Activated CD4-positive, alpha-beta T cell treated with anti-CD3 and anti-CD28 coated beads, Interleukin-2, amount 10 ng/mL, durations not matched to agents 7 days and 5 days (primary cell): ENCODE measurements around the gene ZNF710. TPM values are rescaled to one million over a fixed set of nuclear protein-coding genes. Genes with fewer than 3 reads are reported as not detected.

ENCODE experiments used
- CTCF ChIA-PET: fragments of 350-600 bp; sonication (Branson Sonifier 250); formaldehyde crosslinking; loops from one replicate; lab custom pipeline; 2021; ENCODE audit warnings: antibody characterized with exemption; lab: Charles Lee
- POLR2A ChIA-PET: fragments of 350-600 bp; sonication (Branson Sonifier 250); formaldehyde crosslinking; loops from one replicate; lab custom pipeline; 2021; ENCODE audit warnings: antibody characterized with exemption; lab: Charles Lee
- DNase-seq: peaks from one replicate; pipeline ENCODE4 v3.0.0-alpha.2; 2020
- H3K27ac Mint-ChIP-seq: one replicate; pipeline ENCODE4 v1.8.0; 2021; ENCODE audit warnings: mild to moderate bottlenecking, moderate library complexity, mixed read lengths
- H3K27me3 Mint-ChIP-seq: one replicate; pipeline ENCODE4 v1.8.0; 2021; ENCODE audit warnings: mixed read lengths
- H3K36me3 Mint-ChIP-seq: one replicate; pipeline ENCODE4 v1.8.0; 2021; ENCODE audit warnings: low read depth, mixed read lengths
- H3K4me1 Mint-ChIP-seq: one replicate; pipeline ENCODE4 v1.8.0; 2021; ENCODE audit warnings: mixed read lengths
- H3K4me3 Mint-ChIP-seq: one replicate; pipeline ENCODE4 v1.8.0; 2021; ENCODE audit warnings: mild to moderate bottlenecking, moderate library complexity, mixed read lengths
- H3K9me3 Mint-ChIP-seq: one replicate; pipeline ENCODE4 v1.8.0; 2021; ENCODE audit warnings: mixed read lengths
- total RNA-seq, 2 experiments: library from RNA; stranded (reverse); gene quantifications; one replicate each; pipeline ENCODE4 v1.2.3, GENCODE V29; 2021

Gene ZNF710
- total RNA-seq, 2 experiments from 2014 or later: 24.4 to 26.6 TPM

- Mint-ChIP-seq H3K36me3 (peaks cover 16% of the 10 kb centered on the region), H3K27me3 (no peaks in the 10 kb centered on the region), H3K4me3 (no peak overlapping the region), H3K9me3 (no peaks in the 10 kb centered on the region), H3K27ac (peak overlapping the region; percentile 31), H3K4me1 (peaks cover 8% of the 10 kb centered on the region)
- CTCF ChIA-PET: interaction anchor here (0.6 to 1.7 kb wide), 18 partner anchors 11 to 1169 kb away, joined by 3 to 5 read pairs (median 3); partner anchors contain the start of gene AP3S2
- POLR2A ChIA-PET: interaction anchor here (0.6 kb wide), 2 partner anchors 17 to 166 kb away, joined by 3 read pairs; no protein-coding TSS in a partner anchor
- DNase-seq: peak; percentile 90
Measured at GRCh38 chr15:90071220-90071807, 70.2 kb downstream of the ZNF710 start.

- H3K27me3 Mint-ChIP-seq: no peaks in the 10 kb centered on the region
- peaks cover 8% of the 10 kb centered on the region for H3K4me1 Mint-ChIP-seq
- no peaks in the 10 kb centered on the region for H3K9me3 Mint-ChIP-seq
- POLR2A ChIA-PET: no interaction called here
- no peak for DNase-seq
- no peak overlapping the region for H3K4me3 Mint-ChIP-seq
- CTCF ChIA-PET: no interaction called here
- H3K27ac Mint-ChIP-seq: peak overlapping the region; percentile 36
- peaks cover 16% of the 10 kb centered on the region for H3K36me3 Mint-ChIP-seq
Measured at GRCh38 chr15:90072978-90073640, 72.0 kb downstream of the ZNF710 start.

- Mint-ChIP-seq H3K9me3 (no peaks in the 10 kb centered on the region), H3K27ac (no peak overlapping the region), H3K27me3 (no peaks in the 10 kb centered on the region), H3K4me1 (peaks cover 8% of the 10 kb centered on the region), H3K4me3 (no peak overlapping the region), H3K36me3 (peaks cover 19% of the 10 kb centered on the region)
- ChIA-PET CTCF (interaction anchor here (1.3 to 1.8 kb wide), 2 partner anchors 10 to 13 kb away, joined by 4 to 5 read pairs; no protein-coding TSS in a partner anchor), POLR2A (no interaction called here)
- no peak for DNase-seq
Measured at GRCh38 chr15:90074023-90074422, 72.9 kb downstream of the ZNF710 start.

GRCh38 chr15:90074916-90075315 lies 73.8 kb downstream of the ZNF710 start:
- Mint-ChIP-seq H3K36me3 (peaks cover 19% of the 10 kb centered on the region), H3K4me1 (peaks cover 8% of the 10 kb centered on the region), H3K9me3 (no peaks in the 10 kb centered on the region), H3K4me3 (no peak overlapping the region), H3K27ac (peak overlapping the region; percentile 37), H3K27me3 (no peaks in the 10 kb centered on the region)
- ChIA-PET POLR2A (no interaction called here), CTCF (interaction anchor here (0.6 to 1.8 kb wide), 7 partner anchors 9 to 496 kb away, joined by 3 to 5 read pairs (median 4); partner anchors contain the start of gene IDH2)
- DNase-seq: no peak

GRCh38 chr15:90075420-90076289 lies 74.5 kb downstream of the ZNF710 start:
- no peak overlapping the region for H3K4me3 Mint-ChIP-seq
- ChIA-PET POLR2A (no interaction called here), CTCF (interaction anchor here (0.6 to 1.8 kb wide), 8 partner anchors 8 to 496 kb away, joined by 3 to 5 read pairs (median 4); partner anchors contain the start of gene IDH2)
- no peak overlapping the region for H3K27ac Mint-ChIP-seq
- no peak for DNase-seq
- H3K36me3 Mint-ChIP-seq: peaks cover 22% of the 10 kb centered on the region
- no peaks in the 10 kb centered on the region for H3K9me3 Mint-ChIP-seq
- H3K4me1 Mint-ChIP-seq: peaks cover 8% of the 10 kb centered on the region
- no peaks in the 10 kb centered on the region for H3K27me3 Mint-ChIP-seq

GRCh38 chr15:90076716-90077115 lies 75.6 kb downstream of the ZNF710 start:
- no peak for DNase-seq
- no peaks in the 10 kb centered on the region for H3K9me3 Mint-ChIP-seq
- POLR2A ChIA-PET: no interaction called here
- CTCF ChIA-PET: interaction anchor here (0.6 to 1.5 kb wide), 3 partner anchors 9 to 60 kb away, joined by 3 to 9 read pairs (median 3); no protein-coding TSS in a partner anchor
- peak overlapping the region; percentile 31 for H3K27ac Mint-ChIP-seq
- H3K4me1 Mint-ChIP-seq: peaks cover 3% of the 10 kb centered on the region
- H3K36me3 Mint-ChIP-seq: peaks cover 22% of the 10 kb centered on the region
- H3K27me3 Mint-ChIP-seq: no peaks in the 10 kb centered on the region
- H3K4me3 Mint-ChIP-seq: no peak overlapping the region

- H3K36me3 Mint-ChIP-seq: peaks cover 37% of the 10 kb centered on the region
- ChIA-PET CTCF (interaction anchor here (1.1 to 3.8 kb wide), 3 partner anchors 11 to 181 kb away, joined by 3 to 17 read pairs (median 3); no protein-coding TSS in a partner anchor), POLR2A (no interaction called here)
- H3K27ac Mint-ChIP-seq: no peak overlapping the region
- DNase-seq: no peak
- H3K9me3 Mint-ChIP-seq: no peaks in the 10 kb centered on the region
- no peaks in the 10 kb centered on the region for H3K27me3 Mint-ChIP-seq
- peaks cover 3% of the 10 kb centered on the region for H3K4me1 Mint-ChIP-seq
- H3K4me3 Mint-ChIP-seq: no peak overlapping the region
Measured at GRCh38 chr15:90078965-90079364, 77.8 kb downstream of the ZNF710 start.

GRCh38 chr15:90079619-90080457 lies 78.7 kb downstream of the ZNF710 start:
- DNase-seq: no peak
- Mint-ChIP-seq H3K4me3 (no peak overlapping the region), H3K9me3 (no peaks in the 10 kb centered on the region), H3K4me1 (peaks cover 3% of the 10 kb centered on the region), H3K27me3 (no peaks in the 10 kb centered on the region), H3K36me3 (peaks cover 35% of the 10 kb centered on the region), H3K27ac (no peak overlapping the region)
- CTCF ChIA-PET: interaction anchor here (0.6 to 3.8 kb wide), 4 partner anchors 11 to 182 kb away, joined by 3 to 17 read pairs (median 3); no protein-coding TSS in a partner anchor
- POLR2A ChIA-PET: no interaction called here

- Mint-ChIP-seq H3K27ac (no peak overlapping the region), H3K36me3 (peaks cover 35% of the 10 kb centered on the region), H3K4me1 (peaks cover 3% of the 10 kb centered on the region), H3K4me3 (no peak overlapping the region), H3K9me3 (no peaks in the 10 kb centered on the region), H3K27me3 (no peaks in the 10 kb centered on the region)
- ChIA-PET POLR2A (no interaction called here), CTCF (interaction anchor here (0.6 to 3.8 kb wide), 2 partner anchors 10 to 182 kb away, joined by 3 to 17 read pairs; no protein-coding TSS in a partner anchor)
- no peak for DNase-seq
Measured at GRCh38 chr15:90080458-90080755, 79.3 kb downstream of the ZNF710 start.

- peaks cover 36% of the 10 kb centered on the region for H3K36me3 Mint-ChIP-seq
Measured at GRCh38 chr15:90080818-90081393, 79.8 kb downstream of the ZNF710 start.

GRCh38 chr15:90082140-90082715 lies 81.1 kb downstream of the ZNF710 start:
- Mint-ChIP-seq H3K36me3 (peaks cover 45% of the 10 kb centered on the region), H3K27ac (no peak overlapping the region), H3K9me3 (no peaks in the 10 kb centered on the region), H3K27me3 (no peaks in the 10 kb centered on the region), H3K4me3 (no peak overlapping the region), H3K4me1 (peaks cover 11% of the 10 kb centered on the region)
- no peak for DNase-seq
- CTCF ChIA-PET: interaction anchor here (0.8 to 2.0 kb wide), 4 partner anchors 11 to 327 kb away, joined by 3 to 5 read pairs (median 4); no protein-coding TSS in a partner anchor
- POLR2A ChIA-PET: no interaction called here

More at GRCh38 chr15:90080818-90081393, 79.8 kb downstream of the ZNF710 start:
- H3K27ac Mint-ChIP-seq: no peak overlapping the region
- no peak for DNase-seq
- H3K27me3 Mint-ChIP-seq: no peaks in the 10 kb centered on the region
- ChIA-PET CTCF (interaction anchor here (0.6 to 3.8 kb wide), 3 partner anchors 10 to 320 kb away, joined by 3 to 17 read pairs (median 5); no protein-coding TSS in a partner anchor), POLR2A (no interaction called here)
- H3K9me3 Mint-ChIP-seq: no peaks in the 10 kb centered on the region
- no peak overlapping the region for H3K4me3 Mint-ChIP-seq
- H3K4me1 Mint-ChIP-seq: peaks cover 3% of the 10 kb centered on the region
